ENCODE data around the gene SHISA8.

The SHISA8 gene

DNA sequence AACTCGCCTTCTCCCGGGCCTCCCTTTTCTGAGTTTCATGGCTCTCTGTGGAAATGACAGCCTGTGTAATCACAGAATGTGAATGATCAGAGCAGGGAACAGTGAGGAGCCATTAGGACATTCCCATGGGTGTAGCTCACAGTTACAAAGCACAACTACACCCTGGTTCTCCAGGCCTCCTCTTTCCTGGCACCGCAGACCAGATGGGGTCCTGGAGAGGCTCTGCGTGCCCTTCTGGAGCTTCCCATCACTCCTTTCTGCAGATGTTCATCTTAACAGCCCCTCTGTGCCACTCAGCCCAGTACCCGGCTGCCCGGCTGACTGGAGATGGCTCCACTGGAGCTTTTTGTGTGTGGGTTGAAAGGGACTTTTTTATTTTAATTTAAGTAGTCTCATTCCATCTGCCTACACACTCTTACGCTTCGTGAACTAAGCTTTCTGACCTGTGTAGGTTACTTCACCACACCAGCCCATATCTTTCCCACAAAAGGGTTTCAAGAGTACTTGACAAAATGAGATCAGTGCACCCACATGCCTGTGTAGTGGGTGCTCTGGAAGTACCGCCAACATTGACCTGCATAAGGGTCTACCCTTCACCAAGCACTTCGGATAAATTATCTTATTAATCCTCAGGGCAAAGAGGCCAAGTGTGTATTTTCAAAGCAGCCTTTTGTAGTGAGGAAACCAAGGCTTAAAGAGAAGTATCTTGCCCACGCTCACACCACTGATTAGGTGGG lies 52.2 kb downstream of the SHISA8 start:
- DNase-seq = peak in 1 of 56 donors; percentile 29

DNA sequence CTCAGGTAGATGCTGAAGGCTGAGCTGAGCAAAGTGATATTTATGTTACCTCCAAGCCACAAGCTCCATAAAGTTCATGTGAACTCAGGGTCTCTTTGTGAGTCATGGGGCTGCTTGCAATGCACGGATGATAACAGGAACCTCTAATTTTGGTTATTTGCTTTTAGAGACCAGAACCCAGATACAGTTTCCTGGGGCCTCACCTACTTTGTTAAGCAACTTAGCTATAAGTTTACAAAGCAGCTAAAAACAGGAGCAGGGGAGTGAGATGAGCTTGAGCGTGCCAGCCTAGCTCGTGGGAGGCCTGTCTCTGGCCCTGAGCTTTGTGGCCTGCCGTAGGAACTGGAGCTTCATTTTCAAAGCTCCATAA lies 52.7 kb downstream of the SHISA8 start:
- DNase-seq = no peak
